IMR-90 (cell line): ENCODE measurements around the gene LAMB2. TPM values are rescaled to one million over a fixed set of nuclear protein-coding genes. Genes with fewer than 3 reads are reported as not detected.
A peak's percentile ranks its signal among the peaks of the same experiment; 100 is the strongest.

Experiments
- ATAC-seq: fragments of 200-7000 bp; cut with Tn5 transposase; 2 replicates; pipeline ENCODE4 v1.9.1; 2020; ENCODE audit warnings: low read depth, mild to moderate bottlenecking, moderate library complexity
- BruUV-seq: library from RNA; stranded (reverse); fragments of 400-500 nt; replicated peaks from 2 replicates; lab custom pipeline; 2021; lab: Mats Ljungman, UMichigan
- CTCF ChIA-PET: fragments of 300-600 bp; formaldehyde crosslinking; extraction: SDS; loops from one replicate; lab custom pipeline; 2021; ENCODE audit warnings: antibody characterized with exemption; lab: Yijun Ruan, JAX
- POLR2A ChIA-PET: fragments of 300-600 bp; sonication (Branson Sonifier 250); formaldehyde crosslinking; loops from one replicate; lab custom pipeline; 2022; ENCODE audit warnings: antibody characterized with exemption; ENCODE audit not compliant: unreplicated experiment; lab: Charles Lee
- DNase-seq: peaks from one replicate; pipeline ENCODE4 v3.0.0; 2013
- H2AFZ ChIP-seq: replicated peaks from 2 replicates; pipeline ENCODE3; 2013; ENCODE audit warnings: low read length, mild to moderate bottlenecking; ENCODE audit not compliant: poor library complexity
- H2AK5ac ChIP-seq: 2 replicates; pipeline ENCODE4 v1.6.1; 2013; ENCODE audit warnings: low read depth, low read length, inconsistent platforms
- H2AK9ac ChIP-seq: replicated peaks from 2 replicates; pipeline ENCODE3; 2013; ENCODE audit warnings: mild to moderate bottlenecking, low read depth, low read length, moderate library complexity; ENCODE audit not compliant: poor library complexity
- H2BK120ac ChIP-seq: 2 replicates; pipeline ENCODE4 v1.6.1; 2013; ENCODE audit warnings: low read depth, low read length, inconsistent platforms
- H2BK15ac ChIP-seq: 3 replicates; pipeline ENCODE4 v1.6.1; 2013; ENCODE audit warnings: low read depth, low read length, inconsistent platforms
- H2BK20ac ChIP-seq: 2 replicates; pipeline ENCODE4 v1.6.1; 2013; ENCODE audit warnings: low read depth, mild to moderate bottlenecking, inconsistent platforms, low read length, moderate library complexity
- H2BK5ac ChIP-seq: 2 replicates; pipeline ENCODE4 v1.6.1; 2013; ENCODE audit warnings: mild to moderate bottlenecking, low read depth, low read length, inconsistent platforms; ENCODE audit not compliant: poor library complexity, severe bottlenecking
- H3K14ac ChIP-seq: replicated peaks from 2 replicates; pipeline ENCODE4 v1.6.1; 2013; ENCODE audit warnings: low read depth, low read length, inconsistent platforms
- H3K18ac ChIP-seq: 2 replicates; pipeline ENCODE4 v1.6.1; 2013; ENCODE audit warnings: low read depth, low read length, control low read depth
- H3K23ac ChIP-seq: 2 replicates; pipeline ENCODE4 v1.6.1; 2013; ENCODE audit warnings: low read depth, low read length, inconsistent platforms
- H3K27ac ChIP-seq: 2 replicates; pipeline ENCODE4 v1.5.1; 2013; ENCODE audit warnings: mild to moderate bottlenecking, control low read depth, low read length; ENCODE audit not compliant: insufficient read depth
- H3K27me3 ChIP-seq: 2 replicates; pipeline ENCODE4 v1.6.1; 2013; ENCODE audit warnings: low read length; ENCODE audit not compliant: control insufficient read depth, insufficient read depth
- H3K36me3 ChIP-seq: 2 replicates; pipeline ENCODE4 v1.6.1; 2013; ENCODE audit warnings: low read length, mixed read lengths; ENCODE audit not compliant: control insufficient read depth, insufficient read depth
- H3K4ac ChIP-seq: 2 replicates; pipeline ENCODE4 v1.6.1; 2013; ENCODE audit warnings: low read depth, low read length, inconsistent platforms
- H3K4me1 ChIP-seq: 2 replicates; pipeline ENCODE4 v1.6.1; 2013; ENCODE audit warnings: low read length, mixed read lengths; ENCODE audit not compliant: control insufficient read depth, insufficient read depth
- H3K4me2 ChIP-seq: 2 replicates; pipeline ENCODE4 v1.6.1; 2013; ENCODE audit warnings: low read depth, mild to moderate bottlenecking, control low read depth, low read length, moderate library complexity
- H3K4me3 ChIP-seq: 2 replicates; pipeline ENCODE4 v1.5.1; 2013; ENCODE audit warnings: low read depth, mild to moderate bottlenecking, control low read depth, low read length, moderate library complexity; ENCODE audit not compliant: insufficient read depth
- H3K56ac ChIP-seq: 2 replicates; pipeline ENCODE4 v1.6.1; 2013; ENCODE audit warnings: low read length, inconsistent platforms; ENCODE audit not compliant: insufficient read depth; ENCODE audit errors: extremely low read depth
- H3K79me1 ChIP-seq, 2 experiments: 2 replicates each; pipeline ENCODE4 v1.6.1; 2013; ENCODE audit warnings: low read length in 2 of 2, inconsistent platforms in 1 of 2, low read depth in 1 of 2
- H3K9ac ChIP-seq: 2 replicates; pipeline ENCODE4 v1.6.1; 2013; ENCODE audit warnings: low read depth, low read length, control low read depth
- H3K9me1 ChIP-seq: 2 replicates; pipeline ENCODE4 v1.6.1; 2013; ENCODE audit warnings: low read length, inconsistent platforms; ENCODE audit not compliant: insufficient read depth
- H3K9me3 ChIP-seq: 2 replicates; pipeline ENCODE4 v1.6.1; 2013; ENCODE audit warnings: low read length; ENCODE audit not compliant: control insufficient read depth, insufficient read depth
- H4K20me1 ChIP-seq: 2 replicates; pipeline ENCODE4 v1.6.1; 2013; ENCODE audit warnings: low read length, inconsistent platforms; ENCODE audit not compliant: insufficient read depth
- H4K5ac ChIP-seq: 2 replicates; pipeline ENCODE4 v1.6.1; 2013; ENCODE audit warnings: mild to moderate bottlenecking, low read depth, low read length, control low read depth
- H4K8ac ChIP-seq, 2 experiments: 2 replicates each; pipeline ENCODE4 v1.6.1; 2013; ENCODE audit warnings: low read depth in 2 of 2, low read length in 2 of 2, control low read depth in 1 of 2, inconsistent platforms in 1 of 2
- H4K91ac ChIP-seq: 2 replicates; pipeline ENCODE4 v1.6.1; 2013; ENCODE audit warnings: low read depth, low read length, inconsistent platforms; ENCODE audit not compliant: insufficient read depth
- BHLHE40 ChIP-seq: fragments of 150-350 bp; IDR thresholded peaks from 2 replicates; pipeline ENCODE4 v1.6.1; 2016; ENCODE audit warnings: mild to moderate bottlenecking, low read depth, low read length
- CEBPB ChIP-seq: IDR thresholded peaks from 2 replicates; pipeline ENCODE4 v1.6.1; 2012; ENCODE audit warnings: low read depth, low read length, improper control_type of control experiment
- FOS ChIP-seq: fragments of 150-350 bp; IDR thresholded peaks from 2 replicates; pipeline ENCODE4 v1.6.1; 2016; ENCODE audit warnings: low read depth, low read length
- MAFK ChIP-seq: IDR thresholded peaks from 2 replicates; pipeline ENCODE4 v1.6.1; 2012; ENCODE audit warnings: low read depth, low read length, improper control_type of control experiment
- MAZ ChIP-seq: IDR thresholded peaks from 2 replicates; pipeline ENCODE4 v1.6.1; 2012; ENCODE audit warnings: low read depth, mild to moderate bottlenecking, low read length, improper control_type of control experiment, moderate library complexity, borderline replicate concordance
- POLR2A ChIP-seq: IDR thresholded peaks from 2 replicates; pipeline ENCODE4 v1.6.1; 2012; ENCODE audit warnings: mild to moderate bottlenecking, low read depth, low read length
- RCOR1 ChIP-seq: IDR thresholded peaks from 2 replicates; pipeline ENCODE4 v1.6.1; 2012; ENCODE audit warnings: mild to moderate bottlenecking, low read length, improper control_type of control experiment; ENCODE audit not compliant: insufficient replicate concordance
- RFX5 ChIP-seq: IDR thresholded peaks from 2 replicates; pipeline ENCODE4 v1.8.0; 2012; ENCODE audit warnings: low read depth, mild to moderate bottlenecking, low read length, moderate library complexity
- SMC3 ChIP-seq: fragments of 150-350 bp; IDR thresholded peaks from 2 replicates; pipeline ENCODE4 v1.6.1; 2016; ENCODE audit warnings: low read depth, mild to moderate bottlenecking, antibody characterized with exemption, low read length, moderate library complexity
- WGBS, 2 experiments: methylation state at CpG; one replicate each; pipeline versions ENCODE4 v1.1.5 to v1.1.7; 2013; ENCODE audit warnings: missing lambda C conversion rate in 2 of 2; ENCODE audit not compliant: insufficient read length in 1 of 2; ENCODE audit errors: extremely low coverage in 2 of 2; 5-methylcytosine and 5-hydroxymethylcytosine counted together
- dilution Hi-C: fragments of 300-500 bp; cut with HindIII; formaldehyde crosslinking; loops from one replicate; pipeline ENCODE4 v1.14.3; 2018; ENCODE audit warnings: low sequenced_read_pairs; ENCODE audit not compliant: unreplicated experiment
- in situ Hi-C: fragments of 300-500 bp; cut with MboI; formaldehyde crosslinking; loops from 3 replicates; pipeline ENCODE4 v1.14.3; 2019; ENCODE audit warnings: low sequenced_read_pairs, inconsistent platforms, mixed read lengths
- intact Hi-C: fragments of 100-400 bp; cut with micrococcal nuclease; formaldehyde crosslinking; loops from 2 replicates; pipeline ENCODE4 v1.10.0; 2022
- polyA plus RNA-seq, 3 experiments: library from polyadenylated mRNA; depleted of rRNA; stranded (reverse); fragments of >200 nt; gene quantifications; 2 replicates each; pipeline ENCODE4 v1.2.3, GENCODE V29; 2012; ENCODE audit warnings: low replicate concordance in 1 of 3
- total RNA-seq: library from RNA; depleted of rRNA; stranded (reverse); fragments of >200 nt; gene quantifications from 2 replicates; pipeline ENCODE4 v1.2.3, GENCODE V29; 2012
- TF ChIP-seq, protein P1 (sequence below): conservative IDR thresholded peaks from 2 replicates; pipeline ENCODE4 v1.5.1; 2012; ENCODE audit warnings: mild to moderate bottlenecking, low read depth, low read length, improper control_type of control experiment

Gene LAMB2
- total and polyA plus RNA-seq, 2 of the 4 experiments (the other 2 are of a cell fraction) = 213 to 570 TPM

DNA sequence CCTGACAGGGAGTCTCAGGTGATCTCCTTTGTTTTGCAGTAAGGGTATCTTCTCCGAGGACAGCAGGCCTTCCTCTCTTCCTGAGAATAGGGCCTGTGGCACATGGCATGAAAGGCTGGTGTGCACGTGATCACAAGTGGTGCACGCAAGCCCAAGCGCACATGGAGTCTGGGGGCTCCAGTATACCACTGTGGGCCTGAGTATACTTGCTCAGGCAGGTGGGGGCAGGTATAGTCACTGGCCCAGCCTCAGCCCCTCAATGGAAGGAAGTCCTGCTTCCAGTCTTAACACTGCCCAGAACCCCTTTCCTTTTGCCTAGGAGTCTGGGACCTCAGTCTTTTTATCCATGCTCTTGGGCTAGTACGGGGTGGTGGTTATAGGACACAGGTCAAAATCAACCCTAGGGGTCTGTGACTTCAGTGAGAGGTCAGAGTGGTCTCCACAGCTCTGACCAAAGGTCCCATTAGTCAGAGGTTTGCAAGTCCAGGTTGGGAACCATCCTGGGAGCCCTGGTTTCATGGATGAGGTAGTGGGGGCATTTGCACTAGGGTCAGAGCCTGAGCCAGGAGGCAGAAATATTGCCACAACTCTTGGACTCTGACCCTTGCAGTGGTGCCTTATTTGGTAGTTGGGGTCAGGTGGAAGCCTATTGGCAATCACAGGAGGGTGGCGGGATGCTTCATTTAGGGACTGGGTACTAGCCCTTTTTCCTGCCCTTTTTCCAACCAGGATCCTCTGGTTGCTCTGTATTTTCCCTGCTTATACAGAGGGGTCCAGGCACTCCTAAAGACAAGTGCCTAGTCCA is 34.1 kb upstream of the LAMB2 start:
- Histone ChIP-seq H3K79me1 (peaks cover 32 to 60% of the 10 kb centered on the region in 2 experiments), H2AK9ac (peak overlapping the region; percentile 99), H2BK5ac (peak overlapping the region; percentile 75), H3K14ac (peak overlapping the region; percentile 96), H4K5ac (peak overlapping the region; percentile 100), H2BK120ac (peak overlapping the region; percentile 79), H3K36me3 (peaks cover 18% of the 10 kb centered on the region), H3K27me3 (no peaks in the 10 kb centered on the region), H3K4me1 (peaks cover 15% of the 10 kb centered on the region), H2AFZ (peak overlapping the region; percentile 100), H3K4ac (peak overlapping the region; percentile 97), H3K23ac (peak overlapping the region; percentile 91; the same call in 1 of the 2 replicates), H4K91ac (peak overlapping the region; percentile 87), H3K27ac (peak overlapping the region; percentile 52; the same call in 1 of the 2 replicates), H3K4me3 (no peak overlapping the region), H3K9ac (no peak overlapping the region), H3K9me1 (peaks cover 33% of the 10 kb centered on the region), H2AK5ac (peak overlapping the region; percentile 83), H4K20me1 (peaks cover 8% of the 10 kb centered on the region; the same call in 1 of the 2 replicates), H2BK15ac (peak overlapping the region; percentile 69; the same call in 1 of the 3 replicates), H3K56ac (peak overlapping the region; percentile 19; the same call in 1 of the 2 replicates), H3K4me2 (peak overlapping the region; percentile 72; the same call in 1 of the 2 replicates), H3K9me3 (no peaks in the 10 kb centered on the region), H4K8ac (peak overlapping the region; percentile 100), H3K18ac (peak overlapping the region; percentile 62), H2BK20ac (peak overlapping the region; percentile 69)
- POLR2A ChIA-PET = no interaction called here
- no peak for ATAC-seq
- CTCF ChIA-PET = no interaction called here
- TF ChIP-seq RCOR1 (no peak), CEBPB (no peak), MAZ (no peak), SMC3 (no peak), RFX5 (no peak), BHLHE40 (no peak), FOS (no peak), POLR2A (no peak), MAFK (no peak)
- TF ChIP-seq, protein P1, sequence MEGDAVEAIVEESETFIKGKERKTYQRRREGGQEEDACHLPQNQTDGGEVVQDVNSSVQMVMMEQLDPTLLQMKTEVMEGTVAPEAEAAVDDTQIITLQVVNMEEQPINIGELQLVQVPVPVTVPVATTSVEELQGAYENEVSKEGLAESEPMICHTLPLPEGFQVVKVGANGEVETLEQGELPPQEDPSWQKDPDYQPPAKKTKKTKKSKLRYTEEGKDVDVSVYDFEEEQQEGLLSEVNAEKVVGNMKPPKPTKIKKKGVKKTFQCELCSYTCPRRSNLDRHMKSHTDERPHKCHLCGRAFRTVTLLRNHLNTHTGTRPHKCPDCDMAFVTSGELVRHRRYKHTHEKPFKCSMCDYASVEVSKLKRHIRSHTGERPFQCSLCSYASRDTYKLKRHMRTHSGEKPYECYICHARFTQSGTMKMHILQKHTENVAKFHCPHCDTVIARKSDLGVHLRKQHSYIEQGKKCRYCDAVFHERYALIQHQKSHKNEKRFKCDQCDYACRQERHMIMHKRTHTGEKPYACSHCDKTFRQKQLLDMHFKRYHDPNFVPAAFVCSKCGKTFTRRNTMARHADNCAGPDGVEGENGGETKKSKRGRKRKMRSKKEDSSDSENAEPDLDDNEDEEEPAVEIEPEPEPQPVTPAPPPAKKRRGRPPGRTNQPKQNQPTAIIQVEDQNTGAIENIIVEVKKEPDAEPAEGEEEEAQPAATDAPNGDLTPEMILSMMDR = no peak
- BruUV-seq = no TSS peak
- intact Hi-C loops (no loop called here), in situ Hi-C loops (loop anchor here (25.0 kb wide), 1 partner anchor 270 kb away; the partner anchor contains the start of gene NICN1), dilution Hi-C loops (no loop called here)
- DNase-seq = no peak
- WGBS, 2 experiments = 100% methylated on average over 1 of the region's 6 CpGs; no CpG with 5 or more reads in 1 of the 2 experiments
